WI38 (cell line): ENCODE data around the gene TARP.

Experiments
- H3K4me3 ChIP-seq: 2 replicates; pipeline ENCODE4 v1.5.1; 2011; ENCODE audit warnings: low read depth, mild to moderate bottlenecking, control low read depth, low read length
- CTCF ChIP-seq: IDR thresholded peaks from 2 replicates; pipeline ENCODE4 v1.5.1; 2012; ENCODE audit warnings: low read depth, mild to moderate bottlenecking, control low read depth, low read length

Gene TARP

GRCh38 chr7:38310591-38311101 lies 37.2 kb upstream of the TARP start:
- no peak for TF ChIP-seq CTCF
- H3K4me3 ChIP-seq = no peak overlapping the region

GRCh38 chr7:38309555-38309954 lies 36.1 kb upstream of the TARP start:
- no peak overlapping the region for H3K4me3 ChIP-seq
- TF ChIP-seq CTCF = no peak

- no peak for TF ChIP-seq CTCF
- no peak overlapping the region for H3K4me3 ChIP-seq
Observed at GRCh38 chr7:38308140-38308539, 34.7 kb upstream of the TARP start.

GRCh38 chr7:38307640-38308039 lies 34.2 kb upstream of the TARP start:
- no peak for TF ChIP-seq CTCF
- no peak overlapping the region for H3K4me3 ChIP-seq

GRCh38 chr7:38306914-38307313 lies 33.5 kb upstream of the TARP start:
- no peak overlapping the region for H3K4me3 ChIP-seq
- no peak for TF ChIP-seq CTCF

- H3K4me3 ChIP-seq = no peak overlapping the region
- no peak for TF ChIP-seq CTCF
Observed at GRCh38 chr7:38306171-38306570, 32.7 kb upstream of the TARP start.

- H3K4me3 ChIP-seq = no peak overlapping the region
- TF ChIP-seq CTCF = no peak
Observed at GRCh38 chr7:38303866-38304265, 30.4 kb upstream of the TARP start.
